HepG2 (cell line): ENCODE results near the gene DTNA. TPM values are rescaled to one million over a fixed set of nuclear protein-coding genes. Genes with fewer than 3 reads are reported as not detected.

ENCODE experiments used
- KDM4B ChIP-seq: sonication (generic); formaldehyde crosslinking; IDR thresholded peaks from 2 replicates; pipeline ENCODE4 v1.4.0; 2020; ENCODE audit warnings: missing genetic modification reagents
- ZFP91 ChIP-seq: sonication (generic); formaldehyde crosslinking; IDR thresholded peaks from 2 replicates; pipeline ENCODE4 v1.9.0; 2022; ENCODE audit warnings: missing genetic modification reagents, mild to moderate bottlenecking, borderline replicate concordance
- ZFY ChIP-seq: sonication (generic); formaldehyde crosslinking; IDR thresholded peaks from 2 replicates; pipeline ENCODE4 v1.4.0; 2020; ENCODE audit warnings: missing genetic modification reagents
- ZNF207 ChIP-seq: fragments of 450-650 bp; IDR thresholded peaks from 2 replicates; pipeline ENCODE4 v1.6.1; 2016; ENCODE audit warnings: antibody characterized with exemption, borderline replicate concordance
- ZNF691 ChIP-seq: sonication (generic); formaldehyde crosslinking; IDR thresholded peaks from 2 replicates; pipeline ENCODE4 v1.4.0; 2020; ENCODE audit warnings: missing genetic modification reagents, low read depth, mild to moderate bottlenecking, borderline replicate concordance
- ZNF770 ChIP-seq: sonication (generic); formaldehyde crosslinking; IDR thresholded peaks from 2 replicates; pipeline ENCODE4 v1.5.0; 2020; ENCODE audit warnings: mild to moderate bottlenecking, missing genetic modification reagents
- ZNF850 ChIP-seq: sonication (generic); formaldehyde crosslinking; conservative IDR thresholded peaks from 2 replicates; pipeline ENCODE4 v1.9.0; 2021; ENCODE audit warnings: mild to moderate bottlenecking, missing genetic modification reagents
- polyA plus RNA-seq, 8 experiments: library from polyadenylated mRNA; depleted of rRNA in 3 of 8; stranded (reverse) in 7 of 8; unstranded in 1 of 8; fragments of >200 nt; fragmentation: Illumina TruSeq in 4 of 8; extraction: Trizol in 4 of 8; gene quantifications; 2 replicates each; pipeline versions ENCODE4 v1.2.1 to v1.2.3, GENCODE V29; 2011 to 2016; ENCODE audit warnings: low read depth in 4 of 8, missing spikeins in 1 of 8, mixed read lengths in 1 of 8; ENCODE audit not compliant: insufficient read depth in 1 of 8
- total RNA-seq, 5 experiments: library from RNA; depleted of rRNA; stranded (reverse); fragments of >200 nt; fragmentation: Illumina TruSeq; extraction: Trizol; gene quantifications; 2 replicates each; pipeline ENCODE4 v1.2.3, GENCODE V29; 2016; ENCODE audit warnings: low read depth in 1 of 5
- TF ChIP-seq, protein P1 (sequence below): sonication (generic); formaldehyde crosslinking; IDR thresholded peaks from 2 replicates; pipeline ENCODE4 v1.5.1; 2020; ENCODE audit warnings: missing genetic modification reagents, mild to moderate bottlenecking, borderline replicate concordance

The DTNA gene
- total and polyA plus RNA-seq, 2 of the 13 experiments (the other 11 are each of a cell fraction or from before 2014, with no cell fraction given): 8.5 to 29.0 TPM

GRCh38 chr18:34794348-34794747 lies 84.2 kb downstream of the DTNA start (continued):
- TF ChIP-seq ZFP91 (CRISPR knock-in tag) (no peak), ZNF691 (CRISPR knock-in tag) (no peak), KDM4B (no peak), ZNF770 (CRISPR knock-in tag) (no peak), ZNF207 (no peak), ZNF850 (CRISPR knock-in tag) (no peak), ZFY (CRISPR knock-in tag) (no peak)
- TF ChIP-seq, protein P1, sequence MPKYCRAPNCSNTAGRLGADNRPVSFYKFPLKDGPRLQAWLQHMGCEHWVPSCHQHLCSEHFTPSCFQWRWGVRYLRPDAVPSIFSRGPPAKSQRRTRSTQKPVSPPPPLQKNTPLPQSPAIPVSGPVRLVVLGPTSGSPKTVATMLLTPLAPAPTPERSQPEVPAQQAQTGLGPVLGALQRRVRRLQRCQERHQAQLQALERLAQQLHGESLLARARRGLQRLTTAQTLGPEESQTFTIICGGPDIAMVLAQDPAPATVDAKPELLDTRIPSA (CRISPR knock-in tag): no peak
